Urinary bladder (tissue), 4 donors: ENCODE data around the gene IMMP2L. TPM values are rescaled to one million over a fixed set of nuclear protein-coding genes. Genes with fewer than 3 reads are reported as not detected.
"Not testable (repeated sequence)": the region's sequence is repeated elsewhere in the genome, so short reads cannot be mapped to it uniquely, and the experiment has no call there.

Source experiments
- DNase-seq: peaks from one replicate; pipeline ENCODE4 v3.0.0-alpha.2; 2015; ENCODE audit errors: extremely low spot score
- H3K27ac ChIP-seq: one replicate; pipeline ENCODE4 v1.5.1; 2013; ENCODE audit warnings: low read depth, mild to moderate bottlenecking, moderate library complexity
- H3K36me3 ChIP-seq: one replicate; pipeline ENCODE4 v1.6.1; 2013; ENCODE audit warnings: mild to moderate bottlenecking, moderate library complexity; ENCODE audit not compliant: insufficient read depth
- H3K4me1 ChIP-seq: one replicate; pipeline ENCODE4 v1.6.1; 2013; ENCODE audit warnings: mild to moderate bottlenecking, moderate library complexity; ENCODE audit not compliant: insufficient read depth
- H3K4me3 ChIP-seq: one replicate; pipeline ENCODE4 v1.5.1; 2013; ENCODE audit warnings: low read depth, low read length
- WGBS: extraction: QIAGEN DNeasy Blood & Tissue Kit; methylation state at CpG from one replicate; pipeline ENCODE4 v1.1.7; 2013; 5-methylcytosine and 5-hydroxymethylcytosine counted together
- polyA plus RNA-seq: library from polyadenylated mRNA; stranded (reverse); fragments of 200-250 nt; gene quantifications from one replicate; pipeline ENCODE4 v1.2.3, GENCODE V29; 2013
- total RNA-seq: library from RNA; depleted of rRNA; stranded (reverse); fragments of >200 nt; gene quantifications from one replicate; pipeline ENCODE4 v1.2.3, GENCODE V29; 2014
- donor health status: healthy with polysubstance abuse.
- donor health status: healthy.

IMMP2L gene
- total and polyA plus RNA-seq, 2 donors: 22.4 to 26.2 TPM

DNA sequence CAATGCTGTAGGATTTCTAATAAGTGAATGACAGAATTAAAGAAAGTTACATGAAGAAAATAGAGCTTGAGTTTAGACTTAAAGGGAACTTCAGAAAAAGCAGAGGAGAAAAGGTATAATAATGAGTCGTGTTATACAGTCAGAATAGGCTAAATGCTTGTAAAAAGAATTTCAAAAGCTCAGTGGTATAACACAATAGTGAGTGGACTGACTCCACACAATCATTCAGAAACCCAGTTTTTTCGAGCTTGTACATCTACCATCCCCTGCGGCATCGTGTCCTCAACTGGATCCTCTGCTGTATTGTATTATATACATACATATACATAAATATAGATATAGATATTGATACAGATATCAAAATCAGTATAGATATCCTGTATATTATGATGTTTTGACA lies 52.2 kb downstream of the IMMP2L start:
- H3K27ac ChIP-seq: no peak overlapping the region
- no peak for DNase-seq
- H3K36me3 ChIP-seq: no peaks in the 10 kb centered on the region
- 94% methylated on average over 4 of the region's 4 CpGs for WGBS
- no peaks in the 10 kb centered on the region for H3K4me1 ChIP-seq
- H3K4me3 ChIP-seq: no peak overlapping the region

- Histone ChIP-seq H3K27ac (no peak overlapping the region), H3K4me1 (no peaks in the 10 kb centered on the region), H3K4me3 (no peak overlapping the region), H3K36me3 (no peaks in the 10 kb centered on the region)
- DNase-seq: no peak
- 82% methylated on average over 1 of the region's 1 CpG for WGBS
Observed at GRCh38 chr7:111509288-111509687, 53.0 kb downstream of the IMMP2L start.

- H3K36me3 ChIP-seq: no peaks in the 10 kb centered on the region
- 95% methylated on average over 4 of the region's 4 CpGs for WGBS
- H3K4me3 ChIP-seq: no peak overlapping the region
- H3K4me1 ChIP-seq: no peaks in the 10 kb centered on the region
- H3K27ac ChIP-seq: no peak overlapping the region
- DNase-seq: no peak
Observed at GRCh38 chr7:111508387-111508786, 53.9 kb downstream of the IMMP2L start.

GRCh38 chr7:111505422-111505821 lies 56.9 kb downstream of the IMMP2L start:
- not testable (repeated sequence) for DNase-seq, H3K36me3 ChIP-seq, H3K4me3 ChIP-seq, H3K4me1 ChIP-seq, H3K27ac ChIP-seq

DNA sequence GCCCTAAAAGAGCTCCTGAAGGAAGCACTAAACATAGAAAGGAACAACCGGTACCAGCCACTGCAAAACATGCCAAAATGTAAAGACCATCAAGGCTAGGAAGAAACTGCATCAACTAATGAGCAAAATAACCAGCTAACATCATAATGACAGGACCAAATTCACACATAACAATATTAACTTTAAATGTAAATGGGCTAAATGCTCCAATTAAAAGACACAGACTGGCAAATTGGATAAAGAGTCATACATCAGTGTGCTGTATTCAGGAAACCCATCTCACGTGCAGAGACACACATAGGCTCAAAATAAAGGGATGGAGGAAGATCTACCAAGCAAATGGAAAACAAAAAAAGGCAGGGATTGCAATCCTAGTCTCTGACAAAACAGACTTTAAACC lies 60.5 kb downstream of the IMMP2L start:
- not testable (repeated sequence) for H3K27ac ChIP-seq, H3K4me1 ChIP-seq, H3K36me3 ChIP-seq, H3K4me3 ChIP-seq, DNase-seq
- WGBS: 96% methylated on average over 2 of the region's 2 CpGs

- H3K27ac ChIP-seq: no peak overlapping the region
- WGBS: 67% methylated on average over 3 of the region's 3 CpGs
- no peak for DNase-seq
- H3K36me3 ChIP-seq: no peaks in the 10 kb centered on the region
- no peaks in the 10 kb centered on the region for H3K4me1 ChIP-seq
- H3K4me3 ChIP-seq: no peak overlapping the region
Observed at GRCh38 chr7:111499027-111499426, 63.3 kb downstream of the IMMP2L start.

- no peaks in the 10 kb centered on the region for H3K36me3 ChIP-seq
- H3K27ac ChIP-seq: no peak overlapping the region
- no peaks in the 10 kb centered on the region for H3K4me1 ChIP-seq
- no peak for DNase-seq
- no peak overlapping the region for H3K4me3 ChIP-seq
- WGBS: 85% methylated on average over 2 of the region's 2 CpGs
Observed at GRCh38 chr7:111498391-111499007, 63.8 kb downstream of the IMMP2L start.

- Histone ChIP-seq H3K27ac (no peak overlapping the region), H3K4me1 (no peaks in the 10 kb centered on the region), H3K36me3 (no peaks in the 10 kb centered on the region), H3K4me3 (no peak overlapping the region)
- DNase-seq: no peak
- 90% methylated on average over 2 of the region's 2 CpGs for WGBS
Observed at GRCh38 chr7:111495173-111495810, 67.0 kb downstream of the IMMP2L start.

DNA sequence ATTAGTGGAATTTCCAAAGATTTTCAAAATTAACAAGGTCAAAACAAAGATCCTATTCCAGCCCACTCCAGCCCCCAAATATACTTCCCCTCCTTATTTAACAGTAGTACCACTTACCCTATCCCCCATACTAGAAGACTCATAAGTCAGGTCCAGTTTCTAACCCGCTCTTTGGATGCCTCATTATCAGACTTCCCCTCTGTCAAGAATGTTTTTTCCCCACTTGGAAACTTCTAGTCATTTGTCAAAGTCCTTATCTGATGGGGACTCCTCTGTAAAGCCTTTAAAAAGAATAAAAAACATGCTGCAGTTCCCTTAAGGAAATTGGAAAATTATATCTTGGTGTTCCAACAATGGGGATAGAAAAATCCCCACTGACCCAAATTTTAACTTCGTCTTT lies 70.1 kb downstream of the IMMP2L start:
- DNase-seq: no peak
- Histone ChIP-seq H3K36me3 (no peaks in the 10 kb centered on the region), H3K4me3 (no peak overlapping the region), H3K4me1 (no peaks in the 10 kb centered on the region), H3K27ac (no peak overlapping the region)
- 91% methylated on average over 2 of the region's 2 CpGs for WGBS

DNA sequence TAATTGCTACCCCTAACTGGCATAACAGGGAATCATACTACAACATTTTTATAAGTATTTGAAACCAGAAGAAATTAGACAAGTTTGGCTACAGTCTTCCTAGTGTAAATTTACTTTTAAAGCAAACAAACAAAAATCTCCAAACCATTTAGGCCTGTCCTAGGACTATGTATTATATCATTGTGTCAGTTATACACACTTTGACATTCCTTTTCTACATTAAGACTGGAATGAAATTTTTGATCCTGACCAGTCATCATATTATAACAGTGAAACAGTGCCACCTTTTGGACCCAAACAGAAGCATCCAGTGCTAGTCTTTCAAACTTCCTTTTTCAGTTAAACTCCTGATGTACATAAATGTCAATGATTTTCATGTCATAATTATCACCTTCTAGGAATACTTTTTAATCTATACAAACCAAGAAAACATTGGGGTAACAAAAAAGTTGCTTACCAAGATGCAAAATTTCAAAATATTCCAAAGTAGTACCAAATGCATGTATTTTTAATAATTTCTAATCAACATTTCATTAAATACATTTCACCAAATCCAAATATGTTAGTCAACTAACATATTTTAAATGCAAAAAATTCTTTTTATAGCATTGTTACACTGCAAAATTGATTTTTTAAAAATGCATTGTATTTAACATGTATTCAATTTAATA lies 75.7 kb downstream of the IMMP2L start:
- DNase-seq: peak; percentile 14
- no peaks in the 10 kb centered on the region for H3K36me3 ChIP-seq

GRCh38 chr7:111485701-111486380 lies 76.5 kb downstream of the IMMP2L start:
- H3K4me1 ChIP-seq: no peaks in the 10 kb centered on the region
- 89% methylated on average over 4 of the region's 4 CpGs for WGBS
- DNase-seq: no peak
- H3K4me3 ChIP-seq: no peak overlapping the region
- no peak overlapping the region for H3K27ac ChIP-seq
- no peaks in the 10 kb centered on the region for H3K36me3 ChIP-seq

More for the DNA sequence above, 75.7 kb downstream of the IMMP2L start:
- Histone ChIP-seq H3K4me1 (no peaks in the 10 kb centered on the region), H3K27ac (no peak overlapping the region), H3K4me3 (no peak overlapping the region)

- H3K27ac ChIP-seq: no peak overlapping the region
- no peaks in the 10 kb centered on the region for H3K36me3 ChIP-seq
- no peak for DNase-seq
- no peak overlapping the region for H3K4me3 ChIP-seq
- H3K4me1 ChIP-seq: no peaks in the 10 kb centered on the region
- 70% methylated on average over 2 of the region's 2 CpGs for WGBS
Observed at GRCh38 chr7:111483078-111483477, 79.2 kb downstream of the IMMP2L start.

DNA sequence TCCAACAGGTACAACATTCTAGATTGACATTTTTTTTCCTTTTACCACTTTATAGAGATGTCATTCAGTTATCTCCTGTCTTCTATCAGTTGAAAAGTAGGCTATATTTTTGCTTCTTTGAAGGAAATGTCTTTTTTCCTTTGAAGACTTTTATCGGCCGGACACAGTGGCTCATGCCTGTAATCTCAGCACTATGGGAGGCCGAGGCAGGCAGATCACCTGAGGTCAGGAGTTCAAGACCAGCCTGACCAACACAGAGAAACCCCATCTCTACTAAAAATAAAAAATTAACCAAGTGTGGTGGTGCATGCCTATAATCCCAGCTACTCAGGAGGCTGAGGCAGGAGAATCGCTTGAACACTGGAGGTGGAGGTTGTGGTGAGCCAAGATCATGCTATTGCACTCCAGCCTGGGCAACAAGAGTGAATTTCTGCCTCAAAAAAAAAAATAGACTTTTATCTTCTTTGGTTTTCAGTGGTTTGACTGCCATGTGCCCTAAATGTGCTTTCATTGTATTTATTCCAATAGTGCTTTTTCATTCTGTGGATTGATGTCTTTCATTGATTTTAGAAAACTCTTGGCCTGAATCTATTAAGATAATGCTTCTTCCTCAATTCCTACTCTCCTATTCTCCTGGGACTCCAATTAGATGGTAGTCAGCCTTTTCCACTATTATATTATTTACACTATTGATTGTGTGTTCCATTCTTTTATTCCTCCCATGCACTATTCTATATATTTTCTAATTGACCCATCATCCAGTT lies 84.6 kb downstream of the IMMP2L start:
- Histone ChIP-seq H3K4me1 (no peaks in the 10 kb centered on the region), H3K27ac (no peak overlapping the region), H3K36me3 (no peaks in the 10 kb centered on the region), H3K4me3 (no peak overlapping the region)
- 97% methylated on average over 4 of the region's 4 CpGs for WGBS
- no peak for DNase-seq
